H1 (cell line): Measurements from ENCODE around the gene ZNF74. TPM values are rescaled to one million over a fixed set of nuclear protein-coding genes. Genes with fewer than 3 reads are reported as not detected.

Experiments
- CTCF ChIA-PET: fragments of 300-600 bp; sonication (Branson Sonifier 250); formaldehyde crosslinking; loops from one replicate; lab custom pipeline; 2021; ENCODE audit not compliant: partially characterized antibody; lab: Charles Lee
- POLR2A ChIA-PET: fragments of 300-600 bp; sonication (Branson Sonifier 250); formaldehyde crosslinking; loops from one replicate; lab custom pipeline; 2021; ENCODE audit warnings: inconsistent platforms; ENCODE audit not compliant: partially characterized antibody; lab: Charles Lee
- DNase-seq, 2 experiments: peaks; one replicate each; pipeline versions ENCODE4 v3.0.0 to v3.0.0-alpha.2; 2010 to 2022; ENCODE audit warnings: low spot score in 2 of 2, low read depth in 1 of 2, mixed read lengths in 1 of 2
- FAIRE-seq: peaks from 2 replicates; lab custom pipeline; 2011; peaks lifted over from hg19 to GRCh38; lab: Jason Lieb, UNC
- H2AFZ ChIP-seq: 2 replicates; pipeline ENCODE4 v1.8.1; 2012; ENCODE audit warnings: low read length, inconsistent platforms
- H2AK5ac ChIP-seq: 2 replicates; pipeline ENCODE4 v1.6.1; 2013; ENCODE audit warnings: low read depth, low read length
- H2BK120ac ChIP-seq: replicated peaks from 2 replicates; pipeline ENCODE3; 2013; ENCODE audit warnings: low read depth, low read length, inconsistent platforms
- H2BK12ac ChIP-seq: 2 replicates; pipeline ENCODE4 v1.6.1; 2013; ENCODE audit warnings: low read depth, low read length
- H2BK15ac ChIP-seq: 2 replicates; pipeline ENCODE4 v1.6.1; 2013; ENCODE audit warnings: low read length
- H2BK20ac ChIP-seq: 2 replicates; pipeline ENCODE4 v1.6.1; 2013; ENCODE audit warnings: low read length
- H2BK5ac ChIP-seq: 2 replicates; pipeline ENCODE4 v1.6.1; 2013; ENCODE audit warnings: low read depth, low read length
- H3K14ac ChIP-seq: 2 replicates; pipeline ENCODE4 v1.6.1; 2013; ENCODE audit warnings: inconsistent platforms; ENCODE audit not compliant: insufficient read length
- H3K18ac ChIP-seq: 2 replicates; pipeline ENCODE4 v1.6.1; 2013; ENCODE audit warnings: low read length; ENCODE audit errors: extremely low read depth
- H3K23ac ChIP-seq: 2 replicates; pipeline ENCODE4 v1.6.1; 2013; ENCODE audit warnings: inconsistent platforms; ENCODE audit not compliant: insufficient read length
- H3K23me2 ChIP-seq: 2 replicates; pipeline ENCODE4 v1.6.1; 2013; ENCODE audit warnings: low read depth, low read length
- H3K27ac ChIP-seq: 2 replicates; pipeline ENCODE4 v1.6.1; 2011; ENCODE audit warnings: low read depth, low read length, inconsistent platforms
- H3K27me3 ChIP-seq, 4 experiments: replicated peaks in 1 of 4; 1 replicate in 1 of 4; 2 replicates in 3 of 4; pipeline versions ENCODE4 v1.6.1 to v1.8.1; 2011 to 2013; ENCODE audit warnings: low read length in 3 of 4, mild to moderate bottlenecking in 3 of 4, inconsistent platforms in 2 of 4, mixed read lengths in 2 of 4, moderate library complexity in 1 of 4; ENCODE audit not compliant: control insufficient read depth in 3 of 4, insufficient read depth in 3 of 4; ENCODE audit errors: extremely low read depth in 1 of 4
- H3K36me3 ChIP-seq, 4 experiments: 2 replicates each; pipeline versions ENCODE4 v1.6.1 to v1.8.1; 2011 to 2013; ENCODE audit warnings: mild to moderate bottlenecking in 4 of 4, low read length in 3 of 4, moderate library complexity in 2 of 4, control low read depth in 1 of 4, inconsistent platforms in 1 of 4; ENCODE audit not compliant: insufficient read depth in 4 of 4, control insufficient read depth in 2 of 4
- H3K4ac ChIP-seq: replicated peaks from 2 replicates; pipeline ENCODE3; 2013; ENCODE audit warnings: low read length, low read depth, mixed read lengths, inconsistent platforms; ENCODE audit not compliant: insufficient read length
- H3K4me1 ChIP-seq, 4 experiments: replicated peaks in 1 of 4; 1 replicate in 1 of 4; 2 replicates in 3 of 4; pipeline versions ENCODE4 v1.6.1 to v1.8.1; 2011 to 2013; ENCODE audit warnings: low read length in 3 of 4, inconsistent platforms in 2 of 4, mixed read lengths in 1 of 4; ENCODE audit not compliant: insufficient read depth in 4 of 4, control insufficient read depth in 3 of 4
- H3K4me2 ChIP-seq, 2 experiments: 2 replicates each; pipeline versions ENCODE4 v1.6.1 to v1.8.1; 2011 to 2013; ENCODE audit warnings: low read depth in 2 of 2, low read length in 2 of 2, control low read depth in 1 of 2, inconsistent platforms in 1 of 2, mild to moderate bottlenecking in 1 of 2; ENCODE audit not compliant: insufficient read depth in 1 of 2
- H3K4me3 ChIP-seq, 4 experiments: fragments of 200-600, 300-600 bp in 1 of 4; sonication (generic), shearing (Covaris generic), sonication (Bioruptor Twin) in 1 of 4; 2 replicates each; pipeline versions ENCODE4 v1.5.1 to v1.8.1; 2011 to 2016; ENCODE audit warnings: low read length in 4 of 4, low read depth in 3 of 4, control low read depth in 2 of 4, inconsistent platforms in 2 of 4, mild to moderate bottlenecking in 2 of 4, mixed read lengths in 1 of 4, moderate library complexity in 1 of 4; ENCODE audit not compliant: insufficient read depth in 2 of 4; ENCODE audit errors: extremely low read depth in 1 of 4
- H3K56ac ChIP-seq: replicated peaks from 2 replicates; pipeline ENCODE3; 2013; ENCODE audit warnings: low read depth, mild to moderate bottlenecking, mixed read lengths, low read length, inconsistent platforms; ENCODE audit not compliant: insufficient read length
- H3K79me1 ChIP-seq: 2 replicates; pipeline ENCODE4 v1.6.1; 2013; ENCODE audit warnings: low read depth, low read length, control low read depth
- H3K79me2 ChIP-seq, 2 experiments: 2 replicates each; pipeline versions ENCODE4 v1.6.1 to v1.8.1; 2012 to 2013; ENCODE audit warnings: low read length in 2 of 2, mild to moderate bottlenecking in 2 of 2, inconsistent platforms in 1 of 2; ENCODE audit not compliant: insufficient read depth in 2 of 2, control insufficient read depth in 1 of 2
- H3K9ac ChIP-seq, 4 experiments: replicated peaks in 1 of 4; 1 replicate in 1 of 4; 2 replicates in 3 of 4; pipeline versions ENCODE4 v1.6.1 to v1.8.1; 2011 to 2013; ENCODE audit warnings: low read depth in 3 of 4, low read length in 3 of 4, control low read depth in 2 of 4, mild to moderate bottlenecking in 2 of 4, moderate library complexity in 2 of 4, inconsistent platforms in 1 of 4; ENCODE audit errors: extremely low read depth in 1 of 4
- H3K9me3 ChIP-seq, 2 experiments: 2 replicates each; pipeline versions ENCODE4 v1.6.1 to v1.8.1; 2012 to 2013; ENCODE audit warnings: mild to moderate bottlenecking in 2 of 2, moderate library complexity in 2 of 2, control low read depth in 1 of 2, inconsistent platforms in 1 of 2, low read depth in 1 of 2, low read length in 1 of 2, mixed read lengths in 1 of 2; ENCODE audit not compliant: insufficient read depth in 2 of 2
- H4K20me1 ChIP-seq, 2 experiments: replicated peaks in 1 of 2; 2 replicates each; pipeline versions ENCODE3 to v1.8.1; 2011 to 2013; ENCODE audit warnings: inconsistent platforms in 2 of 2, low read length in 2 of 2, mild to moderate bottlenecking in 1 of 2; ENCODE audit not compliant: insufficient read depth in 2 of 2, control insufficient read depth in 1 of 2
- H4K5ac ChIP-seq: 2 replicates; pipeline ENCODE4 v1.6.1; 2013; ENCODE audit warnings: low read length, low read depth, mixed read lengths, inconsistent platforms; ENCODE audit not compliant: insufficient read length
- H4K8ac ChIP-seq: 2 replicates; pipeline ENCODE4 v1.8.0; 2013; ENCODE audit warnings: mild to moderate bottlenecking, moderate library complexity, low read length, inconsistent platforms; ENCODE audit not compliant: insufficient read depth; ENCODE audit errors: extremely low read depth
- H4K91ac ChIP-seq: replicated peaks from 2 replicates; pipeline ENCODE3; 2013; ENCODE audit warnings: low read length, mixed read lengths, inconsistent platforms; ENCODE audit not compliant: insufficient read length
- BACH1 ChIP-seq: IDR thresholded peaks from 2 replicates; pipeline ENCODE4 v1.6.1; 2012; ENCODE audit warnings: low read length, improper control_type of control experiment
- BCL11A ChIP-seq, 2 experiments: IDR thresholded peaks; one replicate each; pipeline ENCODE4 v1.6.1; 2011; ENCODE audit warnings: low read depth in 2 of 2, low read length in 2 of 2, mild to moderate bottlenecking in 2 of 2
- GABPA ChIP-seq: IDR thresholded peaks from 2 replicates; pipeline ENCODE4 v1.6.1; 2011; ENCODE audit warnings: mild to moderate bottlenecking, low read length, moderate library complexity, borderline replicate concordance; ENCODE audit not compliant: insufficient read depth
- KDM1A ChIP-seq: fragments of 200-600, 300-600 bp; sonication (generic); IDR thresholded peaks from 2 replicates; pipeline ENCODE4 v1.7.1; 2016; ENCODE audit warnings: mild to moderate bottlenecking, low read length, borderline replicate concordance
- RBBP5 ChIP-seq: IDR thresholded peaks from 2 replicates; pipeline ENCODE4 v1.7.1; 2012; ENCODE audit warnings: low read depth, mild to moderate bottlenecking, inconsistent platforms, low read length, moderate library complexity, borderline replicate concordance
- RNF2 ChIP-seq: fragments of 200-900, 300-1000 bp; sonication (generic); IDR thresholded peaks from 2 replicates; pipeline ENCODE4 v1.7.1; 2016; ENCODE audit warnings: borderline replicate concordance, low read depth, mild to moderate bottlenecking, antibody characterized with exemption, low read length; ENCODE audit not compliant: poor library complexity, severe bottlenecking; ENCODE audit errors: missing control alignments
- RXRA ChIP-seq: IDR thresholded peaks from 2 replicates; pipeline ENCODE4 v1.6.1; 2011; ENCODE audit warnings: low read depth, mild to moderate bottlenecking, low read length, moderate library complexity; ENCODE audit not compliant: insufficient read depth
- TAF1 ChIP-seq: IDR thresholded peaks from 2 replicates; pipeline ENCODE4 v1.6.1; 2011; ENCODE audit warnings: mild to moderate bottlenecking, low read depth, low read length
- ZNF274 ChIP-seq: IDR thresholded peaks from 2 replicates; pipeline ENCODE4 v1.7.0; 2012; ENCODE audit warnings: low read length, borderline replicate concordance; ENCODE audit errors: extremely low read depth
- WGBS, 2 experiments: shearing (Covaris generic) in 1 of 2; methylation state at CpG; one replicate each; pipeline versions ENCODE4 v1.1.6 to v1.1.7; 2013 to 2015; ENCODE audit warnings: low lambda C conversion rate in 2 of 2, mixed read lengths in 2 of 2, inconsistent platforms in 1 of 2, low coverage in 1 of 2, missing lambda C conversion rate in 1 of 2; ENCODE audit not compliant: insufficient replicate concordance in 2 of 2, insufficient coverage in 1 of 2, insufficient read length in 1 of 2; ENCODE audit errors: extremely low coverage in 1 of 2, missing lambda C conversion rate in 1 of 2; 5-methylcytosine and 5-hydroxymethylcytosine counted together
- polyA plus RNA-seq, 7 experiments: library from polyadenylated mRNA; depleted of rRNA in 3 of 7; stranded (reverse) in 5 of 7; unstranded in 2 of 7; fragments of >200 nt in 5 of 7; fragments of 200-250 nt in 2 of 7; gene quantifications; 1 replicate in 5 of 7; 2 replicates in 1 of 7; 4 replicates in 1 of 7; pipeline versions ENCODE4 v1.2.1 to v1.2.3, GENCODE V29; 2011 to 2013; ENCODE audit warnings: missing spikeins in 2 of 7, mixed read lengths in 2 of 7
- total RNA-seq: library from RNA; stranded (reverse); fragmentation: NEBNext Ultra II Directional; extraction: Animal tissue kit (Norgen Biotek cat#: 25700); gene quantifications from 2 replicates; pipeline ENCODE4 v1.2.1, GENCODE V29; 2021
- TF ChIP-seq, protein P1 (sequence below): IDR thresholded peaks from 2 replicates; pipeline ENCODE4 v1.6.1; 2011; ENCODE audit warnings: low read depth, mild to moderate bottlenecking, low read length; ENCODE audit not compliant: insufficient read depth

Gene ZNF74
- total and polyA plus RNA-seq, 2 of the 8 experiments (the other 6 are each of a cell fraction or from before 2014, with no cell fraction given): 29.7 to 45.7 TPM

- 92% methylated on average over 18 of the region's 21 CpGs; no CpG with 5 or more reads in 1 of the 2 experiments for WGBS, 2 experiments
- H4K8ac ChIP-seq: peak overlapping the region; percentile 65; the same call in 1 of the 2 replicates
- TF ChIP-seq RXRA: no peak
- TF ChIP-seq KDM1A: no peak
- TF ChIP-seq RNF2: no peak
- TF ChIP-seq ZNF274: no peak
- TF ChIP-seq RBBP5: no peak
- TF ChIP-seq, protein P1, sequence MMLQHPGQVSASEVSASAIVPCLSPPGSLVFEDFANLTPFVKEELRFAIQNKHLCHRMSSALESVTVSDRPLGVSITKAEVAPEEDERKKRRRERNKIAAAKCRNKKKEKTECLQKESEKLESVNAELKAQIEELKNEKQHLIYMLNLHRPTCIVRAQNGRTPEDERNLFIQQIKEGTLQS: no peak
- no peak for TF ChIP-seq BACH1
- TF ChIP-seq GABPA: no peak
- no peak for TF ChIP-seq BCL11A (IDR thresholded peaks at IDR 0.05; ENCODE audit: low read depth in 2 of 2, low read length in 2 of 2)
- no peak for TF ChIP-seq TAF1
Observed at GRCh38 chr22:20422271-20423007, 28.5 kb downstream of the ZNF74 start.

More at GRCh38 chr22:20422271-20423007, 28.5 kb downstream of the ZNF74 start:
- DNase-seq (no peak), FAIRE-seq (no peak)
- Histone ChIP-seq H2AK5ac (0 out of 2 replicates have a peak overlapping the region, but pooled peaks have one; percentile 6), H4K20me1 (peaks cover 2 to 13% of the 10 kb centered on the region in 2 experiments), H3K4me2 (no peak overlapping the region), H3K79me2 (no peaks in the 10 kb centered on the region), H3K27me3 (no peaks in the 10 kb centered on the region; a peak in 1 of 7 replicates), H2BK20ac (no peak overlapping the region), H3K36me3 (no peaks in the 10 kb centered on the region), H3K4ac (no peak overlapping the region), H3K14ac (no peak overlapping the region), H2BK5ac (no peak overlapping the region), H3K4me1 (peaks cover 0 to 5% (median 0%) of the 10 kb centered on the region in 4 experiments; a peak in 1 of 7 replicates), H2BK12ac (peak overlapping the region; percentile 68; the same call in 1 of the 2 replicates), H3K9ac (no peak overlapping the region), H3K27ac (no peak overlapping the region), H4K5ac (no peak overlapping the region), H3K18ac (no peak overlapping the region), H3K79me1 (no peaks in the 10 kb centered on the region), H3K56ac (no peak overlapping the region), H2BK15ac (no peak overlapping the region), H2BK120ac (no peak overlapping the region), H3K23me2 (peaks cover 7% of the 10 kb centered on the region; the same call in 1 of the 2 replicates), H2AFZ (no peak overlapping the region), H4K91ac (no peak overlapping the region), H3K23ac (no peak overlapping the region), H3K9me3 (no peaks in the 10 kb centered on the region), H3K4me3 (no peak overlapping the region)
- POLR2A ChIA-PET: interaction anchor here (0.9 kb wide), 1 partner anchor 13 kb away, joined by 3 read pairs; no protein-coding TSS in a partner anchor
- CTCF ChIA-PET: interaction anchor here (1.1 kb wide), 1 partner anchor 17 kb away, joined by 3 read pairs; no protein-coding TSS in a partner anchor
